Stimulated activated CD4-positive, alpha-beta T cell treated with anti-CD3 and anti-CD28 coated beads, Interleukin-1b, Interleukin-23, amount 100 ng/mL, for 24 hours (primary cell): Measurements from ENCODE around the gene NLRP12.
"Not testable (repeated sequence)": the region's sequence is repeated elsewhere in the genome, so short reads cannot be mapped to it uniquely, and the experiment has no call there.

ENCODE experiments used
- DNase-seq, 4 experiments: peaks; one replicate each; pipeline ENCODE4 v3.0.0-alpha.2; 2020; ENCODE audit warnings: low read depth in 4 of 4, low spot score in 1 of 4

The NLRP12 gene

GRCh38 chr19:53832861-53833260 lies 8.7 kb upstream of the NLRP12 start:
- not testable (repeated sequence) for DNase-seq

- DNase-seq = no peak
These were observed 4.4 kb upstream of the NLRP12 start for GRCh38 chr19:53828531-53828930.

GRCh38 chr19:53826876-53827275 lies 2.8 kb upstream of the NLRP12 start:
- DNase-seq = no peak

- no peak for DNase-seq
These were observed 564 bp downstream of the NLRP12 start for GRCh38 chr19:53823380-53824120.

- no peak for DNase-seq
These were observed 4.3 kb downstream of the NLRP12 start for GRCh38 chr19:53819861-53820260.

GRCh38 chr19:53818756-53819155 lies 5.4 kb downstream of the NLRP12 start:
- no peak for DNase-seq

GRCh38 chr19:53813996-53814395 lies 10.1 kb downstream of the NLRP12 start:
- no peak for DNase-seq

- DNase-seq = no peak
These were observed 11.8 kb downstream of the NLRP12 start for GRCh38 chr19:53812335-53812734.

GRCh38 chr19:53810891-53811290 lies 13.2 kb downstream of the NLRP12 start:
- DNase-seq = no peak

GRCh38 chr19:53810187-53810546 lies 13.9 kb downstream of the NLRP12 start:
- no peak for DNase-seq

- DNase-seq = no peak
These were observed 14.5 kb downstream of the NLRP12 start for GRCh38 chr19:53809518-53810186.

GRCh38 chr19:53808710-53809125 lies 15.4 kb downstream of the NLRP12 start:
- no peak for DNase-seq

GRCh38 chr19:53801257-53801656 lies 22.9 kb downstream of the NLRP12 start:
- DNase-seq = no peak

- DNase-seq = no peak
These were observed 29.1 kb downstream of the NLRP12 start for GRCh38 chr19:53795019-53795418.

GRCh38 chr19:53792721-53793433 lies 31.2 kb downstream of the NLRP12 start:
- peak; percentile 48 to 63 (median 56) for DNase-seq

GRCh38 chr19:53789708-53790678 lies 34.1 kb downstream of the NLRP12 start:
- DNase-seq = no peak

GRCh38 chr19:53787266-53787665 lies 36.8 kb downstream of the NLRP12 start:
- no peak for DNase-seq

- no peak for DNase-seq
These were observed 37.4 kb downstream of the NLRP12 start for GRCh38 chr19:53786744-53787143.

GRCh38 chr19:53785196-53785889 lies 38.8 kb downstream of the NLRP12 start:
- no peak for DNase-seq

GRCh38 chr19:53782698-53783097 lies 41.4 kb downstream of the NLRP12 start:
- no peak for DNase-seq
